Measurements from ENCODE around the gene PSG1. TPM values are rescaled to one million over a fixed set of nuclear protein-coding genes. Genes with fewer than 3 reads are reported as not detected.

The PSG1 gene
- not detected in 2 replicates for total RNA-seq

DNA sequence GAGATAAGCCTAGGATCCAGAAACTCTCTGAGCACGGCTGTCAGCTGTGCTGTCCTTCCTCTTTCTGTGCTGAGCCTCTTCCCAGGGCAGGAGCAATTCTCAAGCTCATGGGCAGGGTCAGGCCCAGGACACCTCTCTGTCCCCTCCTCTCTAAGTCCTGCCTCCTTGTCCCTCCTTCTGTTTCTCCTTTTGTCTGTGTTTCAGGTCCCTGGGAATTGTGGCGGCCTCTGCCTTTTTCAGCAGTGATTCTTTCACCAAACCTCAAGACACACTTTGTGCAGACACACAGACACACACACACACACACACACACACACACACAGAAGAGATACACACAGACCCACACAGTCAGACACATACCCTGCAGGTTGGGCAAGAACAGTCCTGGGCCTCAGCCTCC, at the start of gene PSG1:
TSS of gene PSG1 (minus strand) at position 101 of the 400 bp plus-strand sequence. CDS start 132 bp downstream, outside the sequence.

GRCh38 chr19:42917634-42918033, 38.1 kb upstream of the PSG1 start, which contains the start of gene PSG6:
Gene PSG6 (minus strand): TSS chr19:42917894. CDS start chr19:42917792, 102 bp downstream.

Other genes with a start within 250 kb of the PSG1 start
- not detected in 2 replicates for gene PSG3, start 139.2 kb downstream of the PSG1 start, total RNA-seq
- gene PSG8, start 114.0 kb downstream of the PSG1 start, total RNA-seq, result not detected in 2 replicates
- not detected in 2 replicates for gene PSG6, start 38.2 kb upstream of the PSG1 start, total RNA-seq
- not detected in 2 replicates for gene PSG7, start 57.5 kb upstream of the PSG1 start, total RNA-seq
- not detected in 2 replicates for gene PSG11, start 146.8 kb upstream of the PSG1 start, total RNA-seq
- gene PSG2, start 203.0 kb upstream of the PSG1 start, total RNA-seq, result not detected in 2 replicates

Measured in cardiac ventricle fibroblast (primary cell).